Sigmoid colon (tissue), 4 donors: Measurements from ENCODE around the gene FAM237A.

Experiments
- CTCF ChIP-seq, 4 experiments: fragments of 450-650 bp in 3 of 4; fragments of 200-600 bp in 1 of 4; IDR thresholded peaks; one replicate each; pipeline ENCODE4 v1.5.1; 2016 to 2019; ENCODE audit warnings: antibody characterized with exemption in 4 of 4, mild to moderate bottlenecking in 3 of 4, moderate library complexity in 2 of 4
- POLR2AphosphoS5 ChIP-seq, 4 donors: sonication (generic); formaldehyde crosslinking; IDR thresholded peaks; one replicate each; pipeline ENCODE4 v1.6.1; 2017; ENCODE audit warnings: antibody characterized with exemption in 4 of 4

GRCh38 chr2:206619011-206619410 is 23.3 kb upstream of the FAM237A start:
- no peak for TF ChIP-seq CTCF (IDR thresholded peaks at IDR 0.05)
- no peak for TF ChIP-seq POLR2AphosphoS5 (IDR thresholded peaks at IDR 0.05)
